OCI-LY1 (cell line): ENCODE measurements around the gene VAV2.

Experiments
- H2AFZ ChIP-seq: fragments of 200-600 bp; sonication (generic), shearing (Covaris generic); 2 replicates; pipeline ENCODE4 v1.6.0; 2014; ENCODE audit warnings: antibody characterized with exemption, mild to moderate bottlenecking, low read length
- H3F3A ChIP-seq: fragments of 200-600 bp; sonication (generic), shearing (Covaris generic); 2 replicates; pipeline ENCODE4 v1.6.0; 2014; ENCODE audit warnings: mild to moderate bottlenecking, antibody characterized with exemption, low read length, moderate library complexity; ENCODE audit not compliant: insufficient read depth
- H3K27ac ChIP-seq: fragments of 200-600 bp; sonication (generic); 2 replicates; pipeline ENCODE4 v1.5.1; 2014; ENCODE audit warnings: low read length, mixed run types, mild to moderate bottlenecking, low read depth; ENCODE audit not compliant: poor library complexity, severe bottlenecking
- H3K27me3 ChIP-seq: fragments of 200-600 bp; sonication (generic); 2 replicates; pipeline ENCODE4 v1.6.0; 2014; ENCODE audit warnings: antibody characterized with exemption, mild to moderate bottlenecking, low read length, moderate library complexity; ENCODE audit not compliant: insufficient read depth
- H3K36me3 ChIP-seq: fragments of 200-600 bp; sonication (generic); 2 replicates; pipeline ENCODE4 v1.6.1; 2014; ENCODE audit warnings: mild to moderate bottlenecking, antibody characterized with exemption, low read length, moderate library complexity, mixed read lengths; ENCODE audit not compliant: insufficient read depth
- H3K4me1 ChIP-seq: fragments of 200-600 bp; sonication (generic); 2 replicates; pipeline ENCODE4 v1.5.1; 2014; ENCODE audit warnings: mild to moderate bottlenecking, low read length, moderate library complexity; ENCODE audit not compliant: insufficient read depth, severe bottlenecking
- H3K4me2 ChIP-seq: fragments of 200-600 bp; sonication (generic), shearing (Covaris generic); 2 replicates; pipeline ENCODE4 v1.6.1; 2014; ENCODE audit warnings: low read length
- H3K4me3 ChIP-seq: fragments of 200-600 bp; sonication (generic); 2 replicates; pipeline ENCODE4 v1.5.1; 2014; ENCODE audit warnings: low read length, low read depth, mild to moderate bottlenecking, mixed read lengths; ENCODE audit not compliant: poor library complexity, severe bottlenecking
- H3K79me2 ChIP-seq: fragments of 200-600 bp; shearing (Covaris generic); 2 replicates; pipeline ENCODE4 v1.6.1; 2016; ENCODE audit warnings: mixed run types, low read length, mixed read lengths; ENCODE audit not compliant: insufficient read depth
- H3K9ac ChIP-seq: fragments of 200-600 bp; sonication (generic), shearing (Covaris generic); 2 replicates; pipeline ENCODE4 v1.6.1; 2014; ENCODE audit warnings: mild to moderate bottlenecking, low read length, mixed read lengths
- H3K9me2 ChIP-seq: fragments of 200-600 bp; sonication (generic), shearing (Covaris generic); 2 replicates; pipeline ENCODE4 v1.6.1; 2014; ENCODE audit warnings: low read depth, mild to moderate bottlenecking, low read length, mixed read lengths
- H3K9me3 ChIP-seq: fragments of 200-600 bp; shearing (Covaris generic); 2 replicates; pipeline ENCODE4 v1.6.1; 2014; ENCODE audit warnings: low read length, mixed read lengths
- H4K20me1 ChIP-seq: fragments of 200-600 bp; sonication (generic), shearing (Covaris generic); 2 replicates; pipeline ENCODE4 v1.6.0; 2016; ENCODE audit warnings: mild to moderate bottlenecking, low read length; ENCODE audit not compliant: insufficient read depth
- EZH2 ChIP-seq: fragments of 200-600 bp; sonication (generic), shearing (Covaris generic); IDR thresholded peaks from 2 replicates; pipeline ENCODE4 v1.8.0; 2017; ENCODE audit warnings: borderline replicate concordance, mixed run types, mild to moderate bottlenecking, antibody characterized with exemption, low read length, moderate library complexity, mixed read lengths
- TF ChIP-seq, protein P1 (sequence below): fragments of 200-600 bp; sonication (generic), shearing (Covaris generic); IDR thresholded peaks from 2 replicates; pipeline ENCODE4 v1.5.1; 2017; ENCODE audit warnings: mild to moderate bottlenecking, antibody characterized with exemption, low read length, moderate library complexity, mixed read lengths

Gene VAV2

DNA sequence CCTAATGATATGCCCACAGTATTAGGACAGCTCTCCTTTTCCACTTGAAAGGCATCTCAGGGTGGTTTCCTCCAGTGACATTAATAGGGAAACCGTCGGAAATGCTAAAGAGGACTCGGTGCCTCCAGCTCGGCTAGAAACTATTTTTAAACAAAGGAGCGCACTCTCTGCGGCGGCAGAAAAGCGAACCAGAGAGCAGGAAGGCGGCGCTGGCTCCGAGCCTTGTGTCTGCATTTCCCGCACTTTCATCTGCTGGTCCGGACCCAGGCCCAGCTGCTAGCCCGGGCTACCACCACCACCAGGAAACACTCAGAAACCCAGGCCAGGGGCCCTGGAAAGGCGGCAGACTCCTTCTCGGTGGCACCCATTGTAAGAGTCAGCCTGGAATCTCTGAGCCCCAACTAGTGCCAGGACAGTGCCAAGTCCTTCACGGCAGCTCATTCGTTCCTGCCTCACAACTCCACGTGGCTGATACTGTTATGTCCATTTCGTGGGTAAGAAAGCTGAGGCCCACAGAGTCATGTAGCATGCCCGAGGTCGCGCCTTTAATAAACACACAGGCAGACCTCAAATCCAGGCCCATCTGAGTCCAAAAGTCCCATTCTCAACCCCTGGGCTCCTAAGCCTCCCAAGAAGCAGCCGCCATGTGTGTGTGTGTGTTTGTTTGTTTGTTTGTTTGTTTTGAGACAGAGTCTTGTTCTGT is 73.9 kb downstream of the VAV2 start:
- Histone ChIP-seq H3F3A (no peaks in the 10 kb centered on the region), H3K36me3 (no peaks in the 10 kb centered on the region), H3K9me3 (no peaks in the 10 kb centered on the region), H3K27ac (no peak overlapping the region), H3K79me2 (no peaks in the 10 kb centered on the region), H3K4me1 (no peaks in the 10 kb centered on the region), H2AFZ (no peak overlapping the region), H3K9me2 (no peaks in the 10 kb centered on the region), H3K27me3 (peaks cover 7% of the 10 kb centered on the region; the same call in 1 of the 2 replicates), H3K4me3 (no peak overlapping the region), H3K9ac (no peak overlapping the region), H3K4me2 (no peak overlapping the region), H4K20me1 (no peaks in the 10 kb centered on the region)
- TF ChIP-seq EZH2, result no peak
- TF ChIP-seq, protein P1, sequence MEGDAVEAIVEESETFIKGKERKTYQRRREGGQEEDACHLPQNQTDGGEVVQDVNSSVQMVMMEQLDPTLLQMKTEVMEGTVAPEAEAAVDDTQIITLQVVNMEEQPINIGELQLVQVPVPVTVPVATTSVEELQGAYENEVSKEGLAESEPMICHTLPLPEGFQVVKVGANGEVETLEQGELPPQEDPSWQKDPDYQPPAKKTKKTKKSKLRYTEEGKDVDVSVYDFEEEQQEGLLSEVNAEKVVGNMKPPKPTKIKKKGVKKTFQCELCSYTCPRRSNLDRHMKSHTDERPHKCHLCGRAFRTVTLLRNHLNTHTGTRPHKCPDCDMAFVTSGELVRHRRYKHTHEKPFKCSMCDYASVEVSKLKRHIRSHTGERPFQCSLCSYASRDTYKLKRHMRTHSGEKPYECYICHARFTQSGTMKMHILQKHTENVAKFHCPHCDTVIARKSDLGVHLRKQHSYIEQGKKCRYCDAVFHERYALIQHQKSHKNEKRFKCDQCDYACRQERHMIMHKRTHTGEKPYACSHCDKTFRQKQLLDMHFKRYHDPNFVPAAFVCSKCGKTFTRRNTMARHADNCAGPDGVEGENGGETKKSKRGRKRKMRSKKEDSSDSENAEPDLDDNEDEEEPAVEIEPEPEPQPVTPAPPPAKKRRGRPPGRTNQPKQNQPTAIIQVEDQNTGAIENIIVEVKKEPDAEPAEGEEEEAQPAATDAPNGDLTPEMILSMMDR, result no peak

GRCh38 chr9:133917375-133917774 is 74.7 kb downstream of the VAV2 start:
- TF ChIP-seq, protein P1, result no peak
- TF ChIP-seq EZH2, result no peak
- no peaks in the 10 kb centered on the region for H3K36me3 ChIP-seq
- H3K4me2 ChIP-seq, result no peak overlapping the region
- H3F3A ChIP-seq, result no peaks in the 10 kb centered on the region
- H3K9me3 ChIP-seq, result no peaks in the 10 kb centered on the region
- no peak overlapping the region for H3K4me3 ChIP-seq
- no peaks in the 10 kb centered on the region for H4K20me1 ChIP-seq
- H3K9ac ChIP-seq, result no peak overlapping the region
- no peak overlapping the region for H2AFZ ChIP-seq
- H3K4me1 ChIP-seq, result no peaks in the 10 kb centered on the region
- H3K79me2 ChIP-seq, result no peaks in the 10 kb centered on the region
- no peak overlapping the region for H3K27ac ChIP-seq
- peaks cover 7% of the 10 kb centered on the region; the same call in 1 of the 2 replicates for H3K27me3 ChIP-seq
- H3K9me2 ChIP-seq, result no peaks in the 10 kb centered on the region

DNA sequence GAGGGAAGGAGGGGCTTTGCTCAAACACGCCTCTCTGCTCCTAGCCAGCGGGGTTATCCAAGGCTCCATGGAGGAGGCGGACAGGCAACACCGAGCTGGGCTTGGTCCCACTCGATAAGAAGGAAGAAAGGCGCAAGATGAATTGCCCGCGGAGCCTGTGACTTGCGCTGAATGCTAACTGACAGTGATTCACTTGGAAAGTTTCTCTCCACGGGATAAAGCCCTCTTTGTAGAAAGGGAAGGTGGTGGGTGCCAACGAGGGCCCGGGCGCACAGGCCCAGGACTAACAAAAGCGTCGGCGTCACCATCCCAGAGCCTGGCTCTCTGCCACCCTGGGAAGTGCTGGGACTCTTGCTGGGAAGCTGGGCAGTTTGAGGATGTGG is 76.0 kb downstream of the VAV2 start:
- H3K27ac ChIP-seq, result no peak overlapping the region
- peaks cover 7% of the 10 kb centered on the region; the same call in 1 of the 2 replicates for H3K27me3 ChIP-seq
- no peak overlapping the region for H3K4me3 ChIP-seq
- H3K79me2 ChIP-seq, result no peaks in the 10 kb centered on the region
- H3K9ac ChIP-seq, result no peak overlapping the region
- no peaks in the 10 kb centered on the region for H3K36me3 ChIP-seq
- no peaks in the 10 kb centered on the region for H3K9me3 ChIP-seq
- no peaks in the 10 kb centered on the region for H3F3A ChIP-seq
- H3K4me2 ChIP-seq, result no peak overlapping the region
- H3K9me2 ChIP-seq, result no peaks in the 10 kb centered on the region
- no peak for TF ChIP-seq EZH2
- TF ChIP-seq, protein P1, result no peak
- H3K4me1 ChIP-seq, result no peaks in the 10 kb centered on the region
- H4K20me1 ChIP-seq, result no peaks in the 10 kb centered on the region
- H2AFZ ChIP-seq, result no peak overlapping the region
